Psoas muscle (tissue), 8 donors: ENCODE data around the gene KMO. TPM values are rescaled to one million over a fixed set of nuclear protein-coding genes. Genes with fewer than 3 reads are reported as not detected.

Experiments
- ATAC-seq, 4 donors: fragments of 200-7000 bp; cut with Tn5 transposase; one replicate each; pipeline ENCODE4 v1.9.1; 2020; ENCODE audit warnings: moderate library complexity in 3 of 4, mild to moderate bottlenecking in 2 of 4
- DNase-seq, 2 donors: peaks; one replicate each; pipeline ENCODE4 v3.0.0-alpha.2; 2020
- H3K27ac ChIP-seq: fragments of 200-600 bp; one replicate; pipeline ENCODE4 v1.8.0; 2022
- H3K27me3 ChIP-seq, 3 donors: fragments of 200-600 bp in 1 of 3; one replicate each; pipeline versions ENCODE4 v1.6.1 to v1.8.0; 2013 to 2022; ENCODE audit warnings: low read length in 2 of 3, mild to moderate bottlenecking in 2 of 3, moderate library complexity in 1 of 3; ENCODE audit not compliant: insufficient read depth in 3 of 3
- H3K36me3 ChIP-seq, 2 donors: fragments of 200-600 bp in 1 of 2; one replicate each; pipeline versions ENCODE4 v1.6.1 to v1.8.0; 2013 to 2022; ENCODE audit warnings: low read depth in 1 of 2, mild to moderate bottlenecking in 1 of 2, moderate library complexity in 1 of 2; ENCODE audit not compliant: insufficient read depth in 1 of 2
- H3K4me1 ChIP-seq: fragments of 200-600 bp; one replicate; pipeline ENCODE4 v1.8.0; 2022
- H3K4me3 ChIP-seq: fragments of 200-600 bp; one replicate; pipeline ENCODE4 v1.8.0; 2022; ENCODE audit warnings: mild to moderate bottlenecking
- H3K9me3 ChIP-seq: fragments of 200-600 bp; one replicate; pipeline ENCODE4 v1.8.0; 2022
- WGBS, 3 donors: extraction: QIAGEN DNeasy Blood & Tissue Kit; methylation state at CpG; one replicate each; pipeline versions ENCODE4 v1.1.6 to v1.1.7; 2013; 5-methylcytosine and 5-hydroxymethylcytosine counted together
- intact Hi-C, 2 donors: fragments of 100-400 bp; cut with DNase I; formaldehyde crosslinking; loops; one replicate each; pipeline versions ENCODE4 v1.11.0 to v1.14.2; 2022
- polyA plus RNA-seq, 3 donors: library from polyadenylated mRNA; stranded (reverse); fragments of 200-250 nt; gene quantifications; one replicate each; pipeline ENCODE4 v1.2.3, GENCODE V29; 2013
- total RNA-seq, 4 donors: library from RNA; stranded (reverse); fragmentation: NEBNext Ultra II Directional in 2 of 4; extraction: Animal tissue kit (Norgen Biotek cat#: 25700) in 2 of 4; gene quantifications; one replicate each; pipeline versions ENCODE4 v1.2.1 to v1.2.4, GENCODE V29; 2021 to 2023
- TF ChIP-seq, protein P1 (sequence below): fragments of 200-600 bp; IDR thresholded peaks from one replicate; pipeline ENCODE4 v1.8.0; 2022; ENCODE audit warnings: antibody characterized with exemption
- donor health status: healthy with polysubstance abuse.
- donor health status: DM: no; HTN: no; CAD: no; lungs with moderate emphysema.
- donor health status: Bipolar disorder and iron deficiency.
- donor health status: healthy.
- donor health status: DM: yes; HTN: yes; CAD: no.
- donor health status: DM: no; HTN: no; CAD: no.
- donor health status: DM: no; HTN: no; CAD: no.
- donor health status: DM: yes; HTN: yes; CAD: no.

Gene KMO
- total and polyA plus RNA-seq, 7 donors: 0.03 to 0.21 (median 0.06) TPM; not detected in 2

- intact Hi-C loops: no loop called here
- WGBS, 3 donors: 77 to 79% (median 78%) methylated on average over 14 of the region's 14 CpGs
- Histone ChIP-seq H3K27me3 (no peaks in the 10 kb centered on the region), H3K36me3 (no peaks in the 10 kb centered on the region), H3K9me3 (no peaks in the 10 kb centered on the region), H3K4me3 (no peak overlapping the region), H3K4me1 (no peaks in the 10 kb centered on the region), H3K27ac (no peak overlapping the region)
- ATAC-seq (no peak), DNase-seq (no peak)
- TF ChIP-seq, protein P1, sequence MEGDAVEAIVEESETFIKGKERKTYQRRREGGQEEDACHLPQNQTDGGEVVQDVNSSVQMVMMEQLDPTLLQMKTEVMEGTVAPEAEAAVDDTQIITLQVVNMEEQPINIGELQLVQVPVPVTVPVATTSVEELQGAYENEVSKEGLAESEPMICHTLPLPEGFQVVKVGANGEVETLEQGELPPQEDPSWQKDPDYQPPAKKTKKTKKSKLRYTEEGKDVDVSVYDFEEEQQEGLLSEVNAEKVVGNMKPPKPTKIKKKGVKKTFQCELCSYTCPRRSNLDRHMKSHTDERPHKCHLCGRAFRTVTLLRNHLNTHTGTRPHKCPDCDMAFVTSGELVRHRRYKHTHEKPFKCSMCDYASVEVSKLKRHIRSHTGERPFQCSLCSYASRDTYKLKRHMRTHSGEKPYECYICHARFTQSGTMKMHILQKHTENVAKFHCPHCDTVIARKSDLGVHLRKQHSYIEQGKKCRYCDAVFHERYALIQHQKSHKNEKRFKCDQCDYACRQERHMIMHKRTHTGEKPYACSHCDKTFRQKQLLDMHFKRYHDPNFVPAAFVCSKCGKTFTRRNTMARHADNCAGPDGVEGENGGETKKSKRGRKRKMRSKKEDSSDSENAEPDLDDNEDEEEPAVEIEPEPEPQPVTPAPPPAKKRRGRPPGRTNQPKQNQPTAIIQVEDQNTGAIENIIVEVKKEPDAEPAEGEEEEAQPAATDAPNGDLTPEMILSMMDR: no peak
These were observed 54.8 kb downstream of the KMO start for GRCh38 chr1:241586905-241587512.

DNA sequence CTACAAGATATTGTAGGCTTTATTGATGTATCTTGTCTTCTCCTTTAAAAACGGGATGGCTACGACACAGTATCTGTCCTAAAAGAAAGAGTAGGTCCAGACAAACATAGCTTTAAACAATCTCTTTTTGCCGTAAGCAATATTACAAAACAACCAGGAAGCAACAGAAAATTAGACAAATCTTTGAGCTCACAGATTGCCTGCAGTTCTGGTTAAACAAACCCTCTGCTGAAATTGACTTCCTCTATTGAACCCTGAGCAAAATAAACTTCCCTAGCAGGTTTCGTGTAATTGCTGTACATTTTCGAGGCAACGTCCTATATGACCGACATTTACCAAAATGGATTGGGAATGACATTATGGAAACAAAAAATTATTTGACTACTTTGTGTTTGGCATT, 57.3 kb downstream of the KMO start:
- TF ChIP-seq, protein P1: no peak
- Histone ChIP-seq H3K27ac (no peak overlapping the region), H3K36me3 (peaks cover 0 to 8% of the 10 kb centered on the region in 2 donors), H3K9me3 (no peaks in the 10 kb centered on the region), H3K27me3 (no peaks in the 10 kb centered on the region), H3K4me3 (no peak overlapping the region), H3K4me1 (no peaks in the 10 kb centered on the region)
- no peak for DNase-seq
- intact Hi-C loops: no loop called here
- 90 to 92% (median 91%) methylated on average over 7 of the region's 7 CpGs for WGBS, 3 donors
- ATAC-seq: no peak

- 60 to 63% (median 61%) methylated on average over 4 of the region's 4 CpGs for WGBS, 3 donors
- Histone ChIP-seq H3K27ac (no peak overlapping the region), H3K4me1 (no peaks in the 10 kb centered on the region)
These were observed 58.5 kb downstream of the KMO start for GRCh38 chr1:241590719-241591118.

DNA sequence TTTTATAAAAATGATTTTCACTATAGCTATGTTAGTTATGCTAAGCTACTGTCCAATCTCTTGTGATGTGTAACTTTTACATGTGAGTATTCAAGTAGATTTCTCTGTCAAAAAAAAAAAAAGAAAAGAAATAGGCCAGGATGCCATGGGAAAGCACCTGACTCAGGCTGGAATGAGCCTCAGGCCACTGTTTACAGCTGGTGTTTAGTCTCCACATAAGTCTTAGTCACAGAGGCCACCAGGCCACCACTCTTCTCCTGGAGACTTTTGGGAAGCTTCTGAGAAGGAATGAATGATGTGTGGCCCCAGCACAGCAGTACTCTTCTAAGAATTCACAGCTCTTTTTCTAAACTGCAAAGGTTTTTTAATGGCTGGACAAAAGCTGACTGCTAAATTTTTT, 59.1 kb downstream of the KMO start:
- Histone ChIP-seq H3K4me1 (no peaks in the 10 kb centered on the region), H3K27ac (no peak overlapping the region), H3K9me3 (no peaks in the 10 kb centered on the region), H3K27me3 (no peaks in the 10 kb centered on the region), H3K4me3 (no peak overlapping the region), H3K36me3 (peaks cover 0 to 12% of the 10 kb centered on the region in 2 donors)
- DNase-seq: no peak
- ATAC-seq: no peak
- TF ChIP-seq, protein P1: no peak
- intact Hi-C loops: no loop called here

More at GRCh38 chr1:241590719-241591118, 58.5 kb downstream of the KMO start:
- H3K36me3 ChIP-seq: peaks cover 0 to 8% of the 10 kb centered on the region in 2 donors
- TF ChIP-seq, protein P1: no peak
- no peak overlapping the region for H3K4me3 ChIP-seq
- DNase-seq: no peak
- no peaks in the 10 kb centered on the region for H3K27me3 ChIP-seq
- ATAC-seq: no peak
- H3K9me3 ChIP-seq: no peaks in the 10 kb centered on the region
- intact Hi-C loops: no loop called here

DNA sequence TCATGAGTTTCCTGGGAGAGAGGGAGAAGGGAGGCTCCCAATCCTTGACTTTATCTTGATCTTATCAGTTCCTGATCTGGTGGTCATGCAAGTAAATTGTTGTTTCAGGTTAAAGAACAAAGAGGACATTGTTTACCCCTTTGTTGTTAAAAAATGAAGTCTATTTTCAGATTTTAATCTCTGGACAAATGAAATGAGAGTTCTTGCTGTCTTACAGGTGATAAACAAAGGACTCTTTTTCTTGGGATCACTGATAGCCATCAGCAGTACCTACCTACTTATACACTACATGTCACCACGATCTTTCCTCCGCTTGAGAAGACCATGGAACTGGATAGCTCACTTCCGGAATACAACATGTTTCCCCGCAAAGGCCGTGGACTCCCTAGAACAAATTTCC, 59.6 kb downstream of the KMO start:
- no peaks in the 10 kb centered on the region for H3K27me3 ChIP-seq
- WGBS, 3 donors: 73 to 95% (median 87%) methylated on average over 5 of the region's 5 CpGs
- intact Hi-C loops: no loop called here
- ATAC-seq (no peak), DNase-seq (no peak)
- H3K36me3 ChIP-seq: peaks cover 0 to 16% of the 10 kb centered on the region in 2 donors
- H3K4me1 ChIP-seq: no peaks in the 10 kb centered on the region
- no peak overlapping the region for H3K4me3 ChIP-seq
- TF ChIP-seq, protein P1: no peak
- no peak overlapping the region for H3K27ac ChIP-seq
- H3K9me3 ChIP-seq: no peaks in the 10 kb centered on the region
